T-helper 17 cell (primary cell): ENCODE data around the gene PACS1. TPM values are rescaled to one million over a fixed set of nuclear protein-coding genes. Genes with fewer than 3 reads are reported as not detected.
"Not testable (repeated sequence)": the region's sequence is repeated elsewhere in the genome, so short reads cannot be mapped to it uniquely, and the experiment has no call there.

ENCODE experiments used
- ATAC-seq: fragments of 150-1000 bp; cut with Tn5 transposase; 2 replicates; pipeline ENCODE4 v1.10.0; 2021; ENCODE audit warnings: mild to moderate bottlenecking, moderate library complexity
- DNase-seq, 3 donors: peaks; one replicate each; pipeline versions ENCODE4 v3.0.0 to v3.0.0-alpha.2; 2020 to 2021
- H3K9me3 ChIP-seq: one replicate; pipeline ENCODE4 v1.7.0; 2013; ENCODE audit warnings: low read length, mild to moderate bottlenecking; ENCODE audit not compliant: control insufficient read depth, poor library complexity, severe bottlenecking
- H3K27ac Mint-ChIP-seq: one replicate; pipeline ENCODE4 v1.8.0; 2022; ENCODE audit warnings: mild to moderate bottlenecking, moderate library complexity, mixed read lengths
- H3K27me3 Mint-ChIP-seq: one replicate; pipeline ENCODE4 v1.8.0; 2022; ENCODE audit warnings: mixed read lengths
- H3K36me3 Mint-ChIP-seq: one replicate; pipeline ENCODE4 v1.8.0; 2022; ENCODE audit warnings: low read depth, mixed read lengths
- H3K4me1 Mint-ChIP-seq: one replicate; pipeline ENCODE4 v1.8.0; 2022; ENCODE audit warnings: mild to moderate bottlenecking, mixed read lengths
- H3K4me3 Mint-ChIP-seq: one replicate; pipeline ENCODE4 v1.8.0; 2022; ENCODE audit warnings: mild to moderate bottlenecking, moderate library complexity, mixed read lengths
- total RNA-seq, 4 donors: library from RNA in 2 of 4; stranded (reverse) in 2 of 4; gene quantifications; one replicate each; pipeline ENCODE4 v1.2.3 and lab custom pipeline; 2022 to 2026

PACS1 gene
- total RNA-seq, 2 donors from 2014 or later, result 215 to 227 TPM

- Mint-ChIP-seq H3K36me3 (peaks cover 10% of the 10 kb centered on the region), H3K4me1 (peaks cover 29% of the 10 kb centered on the region), H3K27me3 (no peaks in the 10 kb centered on the region), H3K4me3 (peak overlapping the region; percentile 99), H3K27ac (no peak overlapping the region)
- no peaks in the 10 kb centered on the region for H3K9me3 ChIP-seq
- no peak for DNase-seq
- no peak for ATAC-seq
These were observed 196.4 kb downstream of the PACS1 start for GRCh38 chr11:66266378-66267038.

- no peaks in the 10 kb centered on the region for H3K27me3 Mint-ChIP-seq
- H3K36me3 Mint-ChIP-seq, result peaks cover 10% of the 10 kb centered on the region
- H3K4me3 Mint-ChIP-seq, result peak overlapping the region; percentile 99
- DNase-seq, result no peak
- ATAC-seq, result no peak
- H3K4me1 Mint-ChIP-seq, result peaks cover 29% of the 10 kb centered on the region
- peak overlapping the region; percentile 99 for H3K27ac Mint-ChIP-seq
- H3K9me3 ChIP-seq, result no peaks in the 10 kb centered on the region
These were observed 196.9 kb downstream of the PACS1 start for GRCh38 chr11:66267039-66267378.

- peak overlapping the region; percentile 99 for H3K4me3 Mint-ChIP-seq
- DNase-seq (peak; percentile 78 to 86 (median 85)), ATAC-seq (peak; percentile 65)
- H3K9me3 ChIP-seq, result no peaks in the 10 kb centered on the region
- no peaks in the 10 kb centered on the region for H3K27me3 Mint-ChIP-seq
- peaks cover 29% of the 10 kb centered on the region for H3K4me1 Mint-ChIP-seq
- H3K36me3 Mint-ChIP-seq, result peaks cover 10% of the 10 kb centered on the region
- H3K27ac Mint-ChIP-seq, result peak overlapping the region; percentile 99
These were observed 197.5 kb downstream of the PACS1 start for GRCh38 chr11:66267379-66268243.

- H3K4me3 Mint-ChIP-seq, result peak within 1 kb of the TSS; percentile 99
- no peaks in the 10 kb centered on the region for H3K9me3 ChIP-seq
- ATAC-seq, result peak; percentile 85
- H3K27me3 Mint-ChIP-seq, result no peaks in the 10 kb centered on the region
- peaks cover 10% of the 10 kb centered on the region for H3K36me3 Mint-ChIP-seq
- peak; percentile 99 to 100 (median 99) for DNase-seq
- H3K27ac Mint-ChIP-seq, result peak within 1 kb of the TSS; percentile 99
- peaks cover 28% of the 10 kb centered on the region for H3K4me1 Mint-ChIP-seq
These were observed 198.3 kb downstream of the PACS1 start, which contains the start of gene RAB1B for GRCh38 chr11:66268244-66268951. Gene RAB1B (plus strand): TSS chr11:66268639. CDS start chr11:66268680, 41 bp downstream.

GRCh38 chr11:66268952-66269905 lies 199.2 kb downstream of the PACS1 start:
- Mint-ChIP-seq H3K4me1 (peaks cover 33% of the 10 kb centered on the region), H3K36me3 (peaks cover 13% of the 10 kb centered on the region), H3K4me3 (peak overlapping the region; percentile 99), H3K27me3 (no peaks in the 10 kb centered on the region), H3K27ac (peak overlapping the region; percentile 99)
- no peak for DNase-seq
- H3K9me3 ChIP-seq, result no peaks in the 10 kb centered on the region
- no peak for ATAC-seq

GRCh38 chr11:66271816-66272215 lies 201.7 kb downstream of the PACS1 start:
- no peak overlapping the region for H3K4me3 Mint-ChIP-seq
- H3K27ac Mint-ChIP-seq, result peak overlapping the region; percentile 4
- no peaks in the 10 kb centered on the region for H3K27me3 Mint-ChIP-seq
- DNase-seq (no peak), ATAC-seq (no peak)
- peaks cover 37% of the 10 kb centered on the region for H3K4me1 Mint-ChIP-seq
- peaks cover 13% of the 10 kb centered on the region for H3K36me3 Mint-ChIP-seq
- no peaks in the 10 kb centered on the region for H3K9me3 ChIP-seq

GRCh38 chr11:66272596-66272995 lies 202.5 kb downstream of the PACS1 start:
- Mint-ChIP-seq H3K4me1 (peaks cover 34% of the 10 kb centered on the region), H3K27ac (no peak overlapping the region), H3K4me3 (peak overlapping the region; percentile 19), H3K36me3 (peaks cover 13% of the 10 kb centered on the region), H3K27me3 (no peaks in the 10 kb centered on the region)
- no peaks in the 10 kb centered on the region for H3K9me3 ChIP-seq
- DNase-seq, result no peak
- ATAC-seq, result no peak

- H3K4me1 Mint-ChIP-seq, result peaks cover 29% of the 10 kb centered on the region
- no peaks in the 10 kb centered on the region for H3K9me3 ChIP-seq
- ATAC-seq (no peak), DNase-seq (no peak)
- H3K36me3 Mint-ChIP-seq, result peaks cover 9% of the 10 kb centered on the region
- H3K27ac Mint-ChIP-seq, result no peak overlapping the region
- no peak overlapping the region for H3K4me3 Mint-ChIP-seq
- H3K27me3 Mint-ChIP-seq, result no peaks in the 10 kb centered on the region
These were observed 204.1 kb downstream of the PACS1 start for GRCh38 chr11:66274219-66274618.

GRCh38 chr11:66275396-66275795 lies 205.3 kb downstream of the PACS1 start:
- ATAC-seq (no peak), DNase-seq (no peak)
- no peak overlapping the region for H3K4me3 Mint-ChIP-seq
- H3K27ac Mint-ChIP-seq, result no peak overlapping the region
- peaks cover 7% of the 10 kb centered on the region for H3K36me3 Mint-ChIP-seq
- H3K9me3 ChIP-seq, result no peaks in the 10 kb centered on the region
- H3K4me1 Mint-ChIP-seq, result peaks cover 25% of the 10 kb centered on the region
- no peaks in the 10 kb centered on the region for H3K27me3 Mint-ChIP-seq

- H3K4me3 Mint-ChIP-seq, result no peak overlapping the region
- no peak for ATAC-seq
- peaks cover 22% of the 10 kb centered on the region for H3K4me1 Mint-ChIP-seq
- no peak overlapping the region for H3K27ac Mint-ChIP-seq
- H3K27me3 Mint-ChIP-seq, result no peaks in the 10 kb centered on the region
- no peaks in the 10 kb centered on the region for H3K9me3 ChIP-seq
- H3K36me3 Mint-ChIP-seq, result peaks cover 7% of the 10 kb centered on the region
- no peak for DNase-seq
These were observed 206.0 kb downstream of the PACS1 start for GRCh38 chr11:66275984-66276612.

GRCh38 chr11:66276619-66277018 lies 206.5 kb downstream of the PACS1 start:
- Mint-ChIP-seq H3K4me1 (peaks cover 23% of the 10 kb centered on the region), H3K27ac (peak overlapping the region; percentile 67)
- H3K36me3 Mint-ChIP-seq, H3K27me3 Mint-ChIP-seq, DNase-seq, H3K9me3 ChIP-seq, ATAC-seq, H3K4me3 Mint-ChIP-seq: not testable (repeated sequence)

GRCh38 chr11:66277064-66277463 lies 207.0 kb downstream of the PACS1 start:
- H3K9me3 ChIP-seq, DNase-seq, H3K27me3 Mint-ChIP-seq, H3K36me3 Mint-ChIP-seq, ATAC-seq: not testable (repeated sequence)
- H3K27ac Mint-ChIP-seq, result peak overlapping the region; percentile 67
- H3K4me3 Mint-ChIP-seq, result peak overlapping the region; percentile 19
- peaks cover 26% of the 10 kb centered on the region for H3K4me1 Mint-ChIP-seq
